ENCODE data around the gene EEPD1. TPM values are rescaled to one million over a fixed set of nuclear protein-coding genes. Genes with fewer than 3 reads are reported as not detected.

The EEPD1 gene
- total RNA-seq, 1 donor from 2014 or later = 18.0 TPM

GRCh38 chr7:36227223-36227622 lies 74.2 kb downstream of the EEPD1 start:
- Mint-ChIP-seq H3K4me1 (peaks cover 40% of the 10 kb centered on the region), H3K27me3 (ENCODE audit: low read depth) (no peaks in the 10 kb centered on the region), H3K27ac (no peak overlapping the region), H3K9me3 (no peaks in the 10 kb centered on the region), H3K4me3 (no peak overlapping the region), H3K36me3 (no peaks in the 10 kb centered on the region)
- no peak for DNase-seq (ENCODE audit: low spot score in 2 of 2, unreplicated experiment in 2 of 2)
- TF ChIP-seq CTCF (IDR thresholded peaks at IDR 0.05; ENCODE audit: unreplicated experiment) = no peak

GRCh38 chr7:36228039-36228438 lies 75.0 kb downstream of the EEPD1 start:
- H3K27me3 Mint-ChIP-seq (ENCODE audit: low read depth) = no peaks in the 10 kb centered on the region
- no peaks in the 10 kb centered on the region for H3K9me3 Mint-ChIP-seq
- TF ChIP-seq CTCF (IDR thresholded peaks at IDR 0.05; ENCODE audit: unreplicated experiment) = no peak
- H3K27ac Mint-ChIP-seq = no peak overlapping the region
- no peak overlapping the region for H3K4me3 Mint-ChIP-seq
- DNase-seq (ENCODE audit: low spot score in 2 of 2, unreplicated experiment in 2 of 2) = no peak
- H3K36me3 Mint-ChIP-seq = no peaks in the 10 kb centered on the region
- peaks cover 47% of the 10 kb centered on the region for H3K4me1 Mint-ChIP-seq

GRCh38 chr7:36231406-36231805 lies 78.4 kb downstream of the EEPD1 start:
- Mint-ChIP-seq H3K36me3 (no peaks in the 10 kb centered on the region), H3K9me3 (no peaks in the 10 kb centered on the region), H3K4me1 (peaks cover 24% of the 10 kb centered on the region), H3K27ac (peak overlapping the region; percentile 33), H3K4me3 (no peak overlapping the region), H3K27me3 (ENCODE audit: low read depth) (no peaks in the 10 kb centered on the region)
- no peak for TF ChIP-seq CTCF (IDR thresholded peaks at IDR 0.05; ENCODE audit: unreplicated experiment)
- DNase-seq (ENCODE audit: low spot score in 2 of 2, unreplicated experiment in 2 of 2) = no peak

- no peak for DNase-seq (ENCODE audit: low spot score in 2 of 2, unreplicated experiment in 2 of 2)
- H3K27ac Mint-ChIP-seq = peak overlapping the region; percentile 40
Observed at GRCh38 chr7:36232555-36232954, 79.5 kb downstream of the EEPD1 start.

GRCh38 chr7:36232971-36233550 lies 80.0 kb downstream of the EEPD1 start:
- H3K27me3 Mint-ChIP-seq (ENCODE audit: low read depth) = no peaks in the 10 kb centered on the region
- no peaks in the 10 kb centered on the region for H3K9me3 Mint-ChIP-seq
- DNase-seq (ENCODE audit: low spot score in 2 of 2, unreplicated experiment in 2 of 2) = no peak
- H3K27ac Mint-ChIP-seq = peak overlapping the region; percentile 40
- H3K4me3 Mint-ChIP-seq = no peak overlapping the region
- peaks cover 9% of the 10 kb centered on the region for H3K36me3 Mint-ChIP-seq
- H3K4me1 Mint-ChIP-seq = peaks cover 20% of the 10 kb centered on the region
- TF ChIP-seq CTCF (IDR thresholded peaks at IDR 0.05; ENCODE audit: unreplicated experiment) = no peak

More at GRCh38 chr7:36232555-36232954, 79.5 kb downstream of the EEPD1 start:
- peaks cover 20% of the 10 kb centered on the region for H3K4me1 Mint-ChIP-seq
- no peaks in the 10 kb centered on the region for H3K27me3 Mint-ChIP-seq (ENCODE audit: low read depth)
- peaks cover 9% of the 10 kb centered on the region for H3K36me3 Mint-ChIP-seq
- H3K4me3 Mint-ChIP-seq = no peak overlapping the region
- TF ChIP-seq CTCF (IDR thresholded peaks at IDR 0.05; ENCODE audit: unreplicated experiment) = no peak
- H3K9me3 Mint-ChIP-seq = no peaks in the 10 kb centered on the region

- no peak for DNase-seq (ENCODE audit: low spot score in 2 of 2, unreplicated experiment in 2 of 2)
- Mint-ChIP-seq H3K27me3 (ENCODE audit: low read depth) (no peaks in the 10 kb centered on the region), H3K9me3 (no peaks in the 10 kb centered on the region), H3K27ac (no peak overlapping the region), H3K4me1 (peaks cover 24% of the 10 kb centered on the region), H3K36me3 (peaks cover 16% of the 10 kb centered on the region), H3K4me3 (no peak overlapping the region)
- TF ChIP-seq CTCF (IDR thresholded peaks at IDR 0.05; ENCODE audit: unreplicated experiment) = no peak
Observed at GRCh38 chr7:36236073-36236472, 83.0 kb downstream of the EEPD1 start.

All from mesothelial cell of epicardium (in vitro differentiated cells).